HEK293 (cell line): ENCODE results near the gene ARHGAP22.
"Not testable (repeated sequence)": the region's sequence is repeated elsewhere in the genome, so short reads cannot be mapped to it uniquely, and the experiment has no call there.

Source experiments
- ZFP3 ChIP-seq: fragments of 450-650 bp; formaldehyde crosslinking; IDR thresholded peaks from 2 replicates; pipeline ENCODE4 v1.5.1; 2016; ENCODE audit warnings: low read depth, missing biosample characterization, missing genetic modification characterization
- TF ChIP-seq, protein P1 (sequence below): fragments of 450-650 bp; formaldehyde crosslinking; IDR thresholded peaks from 2 replicates; pipeline ENCODE4 v1.5.1; 2016; ENCODE audit warnings: missing biosample characterization, missing genetic modification characterization
- TF ChIP-seq, protein P2 (sequence below): fragments of 450-650 bp; formaldehyde crosslinking; IDR thresholded peaks from 2 replicates; pipeline ENCODE4 v1.5.1; 2016; ENCODE audit warnings: missing biosample characterization, missing genetic modification characterization
- TF ChIP-seq, protein P3 (sequence below): fragments of 450-650 bp; formaldehyde crosslinking; optimal IDR thresholded peaks from 2 replicates; pipeline ENCODE3; 2016; ENCODE audit warnings: missing biosample characterization, mild to moderate bottlenecking, missing genetic modification characterization
- TF ChIP-seq, protein P4 (sequence below): fragments of 450-650 bp; formaldehyde crosslinking; IDR thresholded peaks from 2 replicates; pipeline ENCODE4 v1.5.1; 2016; ENCODE audit warnings: missing biosample characterization, missing genetic modification characterization

DNA sequence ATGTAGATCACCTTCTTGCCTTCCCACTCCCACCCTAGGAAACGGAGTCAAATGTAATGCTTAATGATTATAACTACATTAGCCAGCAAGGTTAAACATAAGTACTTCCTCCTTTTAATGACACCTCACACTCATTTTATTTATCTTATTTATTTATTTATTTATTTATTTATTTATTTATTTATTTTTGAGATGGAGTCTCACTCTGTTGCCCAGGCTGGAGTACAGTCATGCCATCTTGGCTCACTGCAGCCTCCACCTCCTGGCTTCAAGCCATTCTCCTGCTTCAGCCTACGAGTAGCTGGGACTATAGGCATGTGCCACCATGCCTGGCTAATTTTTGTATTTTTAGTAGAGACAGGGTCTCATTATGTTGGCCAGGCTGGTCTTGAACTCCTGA is 183.0 kb downstream of the ARHGAP22 start:
- TF ChIP-seq, protein P1, sequence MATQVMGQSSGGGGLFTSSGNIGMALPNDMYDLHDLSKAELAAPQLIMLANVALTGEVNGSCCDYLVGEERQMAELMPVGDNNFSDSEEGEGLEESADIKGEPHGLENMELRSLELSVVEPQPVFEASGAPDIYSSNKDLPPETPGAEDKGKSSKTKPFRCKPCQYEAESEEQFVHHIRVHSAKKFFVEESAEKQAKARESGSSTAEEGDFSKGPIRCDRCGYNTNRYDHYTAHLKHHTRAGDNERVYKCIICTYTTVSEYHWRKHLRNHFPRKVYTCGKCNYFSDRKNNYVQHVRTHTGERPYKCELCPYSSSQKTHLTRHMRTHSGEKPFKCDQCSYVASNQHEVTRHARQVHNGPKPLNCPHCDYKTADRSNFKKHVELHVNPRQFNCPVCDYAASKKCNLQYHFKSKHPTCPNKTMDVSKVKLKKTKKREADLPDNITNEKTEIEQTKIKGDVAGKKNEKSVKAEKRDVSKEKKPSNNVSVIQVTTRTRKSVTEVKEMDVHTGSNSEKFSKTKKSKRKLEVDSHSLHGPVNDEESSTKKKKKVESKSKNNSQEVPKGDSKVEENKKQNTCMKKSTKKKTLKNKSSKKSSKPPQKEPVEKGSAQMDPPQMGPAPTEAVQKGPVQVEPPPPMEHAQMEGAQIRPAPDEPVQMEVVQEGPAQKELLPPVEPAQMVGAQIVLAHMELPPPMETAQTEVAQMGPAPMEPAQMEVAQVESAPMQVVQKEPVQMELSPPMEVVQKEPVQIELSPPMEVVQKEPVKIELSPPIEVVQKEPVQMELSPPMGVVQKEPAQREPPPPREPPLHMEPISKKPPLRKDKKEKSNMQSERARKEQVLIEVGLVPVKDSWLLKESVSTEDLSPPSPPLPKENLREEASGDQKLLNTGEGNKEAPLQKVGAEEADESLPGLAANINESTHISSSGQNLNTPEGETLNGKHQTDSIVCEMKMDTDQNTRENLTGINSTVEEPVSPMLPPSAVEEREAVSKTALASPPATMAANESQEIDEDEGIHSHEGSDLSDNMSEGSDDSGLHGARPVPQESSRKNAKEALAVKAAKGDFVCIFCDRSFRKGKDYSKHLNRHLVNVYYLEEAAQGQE (tag by site-specific recombination) = 0 out of 2 replicates have a peak, but pooled peaks have one; percentile 42
- not testable (repeated sequence) for TF ChIP-seq ZFP3 (tag by site-specific recombination)
- TF ChIP-seq, protein P2, sequence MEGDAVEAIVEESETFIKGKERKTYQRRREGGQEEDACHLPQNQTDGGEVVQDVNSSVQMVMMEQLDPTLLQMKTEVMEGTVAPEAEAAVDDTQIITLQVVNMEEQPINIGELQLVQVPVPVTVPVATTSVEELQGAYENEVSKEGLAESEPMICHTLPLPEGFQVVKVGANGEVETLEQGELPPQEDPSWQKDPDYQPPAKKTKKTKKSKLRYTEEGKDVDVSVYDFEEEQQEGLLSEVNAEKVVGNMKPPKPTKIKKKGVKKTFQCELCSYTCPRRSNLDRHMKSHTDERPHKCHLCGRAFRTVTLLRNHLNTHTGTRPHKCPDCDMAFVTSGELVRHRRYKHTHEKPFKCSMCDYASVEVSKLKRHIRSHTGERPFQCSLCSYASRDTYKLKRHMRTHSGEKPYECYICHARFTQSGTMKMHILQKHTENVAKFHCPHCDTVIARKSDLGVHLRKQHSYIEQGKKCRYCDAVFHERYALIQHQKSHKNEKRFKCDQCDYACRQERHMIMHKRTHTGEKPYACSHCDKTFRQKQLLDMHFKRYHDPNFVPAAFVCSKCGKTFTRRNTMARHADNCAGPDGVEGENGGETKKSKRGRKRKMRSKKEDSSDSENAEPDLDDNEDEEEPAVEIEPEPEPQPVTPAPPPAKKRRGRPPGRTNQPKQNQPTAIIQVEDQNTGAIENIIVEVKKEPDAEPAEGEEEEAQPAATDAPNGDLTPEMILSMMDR (tag by site-specific recombination) = not testable (repeated sequence)
- TF ChIP-seq, protein P3, sequence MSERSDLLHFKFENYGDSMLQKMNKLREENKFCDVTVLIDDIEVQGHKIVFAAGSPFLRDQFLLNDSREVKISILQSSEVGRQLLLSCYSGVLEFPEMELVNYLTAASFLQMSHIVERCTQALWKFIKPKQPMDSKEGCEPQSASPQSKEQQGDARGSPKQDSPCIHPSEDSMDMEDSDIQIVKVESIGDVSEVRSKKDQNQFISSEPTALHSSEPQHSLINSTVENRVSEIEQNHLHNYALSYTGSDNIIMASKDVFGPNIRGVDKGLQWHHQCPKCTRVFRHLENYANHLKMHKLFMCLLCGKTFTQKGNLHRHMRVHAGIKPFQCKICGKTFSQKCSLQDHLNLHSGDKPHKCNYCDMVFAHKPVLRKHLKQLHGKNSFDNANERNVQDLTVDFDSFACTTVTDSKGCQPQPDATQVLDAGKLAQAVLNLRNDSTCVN (tag by site-specific recombination) = not testable (repeated sequence)
- TF ChIP-seq, protein P4, sequence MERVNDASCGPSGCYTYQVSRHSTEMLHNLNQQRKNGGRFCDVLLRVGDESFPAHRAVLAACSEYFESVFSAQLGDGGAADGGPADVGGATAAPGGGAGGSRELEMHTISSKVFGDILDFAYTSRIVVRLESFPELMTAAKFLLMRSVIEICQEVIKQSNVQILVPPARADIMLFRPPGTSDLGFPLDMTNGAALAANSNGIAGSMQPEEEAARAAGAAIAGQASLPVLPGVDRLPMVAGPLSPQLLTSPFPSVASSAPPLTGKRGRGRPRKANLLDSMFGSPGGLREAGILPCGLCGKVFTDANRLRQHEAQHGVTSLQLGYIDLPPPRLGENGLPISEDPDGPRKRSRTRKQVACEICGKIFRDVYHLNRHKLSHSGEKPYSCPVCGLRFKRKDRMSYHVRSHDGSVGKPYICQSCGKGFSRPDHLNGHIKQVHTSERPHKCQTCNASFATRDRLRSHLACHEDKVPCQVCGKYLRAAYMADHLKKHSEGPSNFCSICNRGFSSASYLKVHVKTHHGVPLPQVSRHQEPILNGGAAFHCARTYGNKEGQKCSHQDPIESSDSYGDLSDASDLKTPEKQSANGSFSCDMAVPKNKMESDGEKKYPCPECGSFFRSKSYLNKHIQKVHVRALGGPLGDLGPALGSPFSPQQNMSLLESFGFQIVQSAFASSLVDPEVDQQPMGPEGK (tag by site-specific recombination) = not testable (repeated sequence)
